ENCODE measurements around the gene EXOC2.

DNA sequence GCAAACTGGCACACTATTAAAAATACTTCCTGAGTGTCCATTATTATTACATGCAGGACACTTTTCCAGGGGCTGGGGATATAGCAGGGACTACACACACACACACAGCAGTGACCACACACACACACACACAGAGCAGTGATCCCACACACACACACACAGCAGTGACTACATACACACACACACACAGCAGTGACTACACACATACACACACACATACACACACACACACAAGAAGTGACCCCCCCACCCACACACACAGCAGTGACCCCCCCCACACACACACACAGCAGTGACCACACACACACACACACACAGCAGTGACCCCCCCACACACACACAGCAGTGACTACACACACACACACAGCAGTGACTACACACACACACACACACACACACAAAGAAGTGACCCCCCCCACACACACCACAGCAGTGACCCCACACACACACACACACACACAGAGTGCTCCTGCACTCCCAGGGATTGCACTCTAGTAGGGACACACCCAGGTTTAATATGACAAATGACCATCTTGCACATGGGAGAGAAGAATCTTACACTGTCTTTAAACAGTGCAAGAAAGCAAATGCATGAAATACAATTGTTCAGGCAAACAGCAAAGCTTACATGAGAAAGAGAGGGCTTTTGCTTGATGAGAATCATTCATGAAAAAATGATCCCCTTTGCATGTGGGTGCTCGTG is 185.9 kb downstream of the EXOC2 start:
- TF ChIP-seq, protein P1, sequence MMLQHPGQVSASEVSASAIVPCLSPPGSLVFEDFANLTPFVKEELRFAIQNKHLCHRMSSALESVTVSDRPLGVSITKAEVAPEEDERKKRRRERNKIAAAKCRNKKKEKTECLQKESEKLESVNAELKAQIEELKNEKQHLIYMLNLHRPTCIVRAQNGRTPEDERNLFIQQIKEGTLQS (IDR thresholded peaks at IDR 0.05): no peak
- TF ChIP-seq POLR2A (IDR thresholded peaks at IDR 0.05; ENCODE audit: borderline replicate concordance, extremely low read depth, insufficient read depth, insufficient read length) (no peak), EZH2 (IDR thresholded peaks at IDR 0.05) (no peak), EGR1 (IDR thresholded peaks at IDR 0.05; ENCODE audit: low read depth) (no peak), ZFX (IDR thresholded peaks at IDR 0.05) (no peak), CEBPB (IDR thresholded peaks at IDR 0.05; ENCODE audit: low read depth) (no peak), POLR2AphosphoS5 (IDR thresholded peaks at IDR 0.05; ENCODE audit: low read depth, low read length) (no peak), SIN3A (IDR thresholded peaks at IDR 0.05; ENCODE audit: low read depth) (no peak), SRF (IDR thresholded peaks at IDR 0.05; ENCODE audit: low read depth) (no peak), RAD21 (IDR thresholded peaks at IDR 0.05; ENCODE audit: low read depth) (no peak)
- TF ChIP-seq, protein P2, sequence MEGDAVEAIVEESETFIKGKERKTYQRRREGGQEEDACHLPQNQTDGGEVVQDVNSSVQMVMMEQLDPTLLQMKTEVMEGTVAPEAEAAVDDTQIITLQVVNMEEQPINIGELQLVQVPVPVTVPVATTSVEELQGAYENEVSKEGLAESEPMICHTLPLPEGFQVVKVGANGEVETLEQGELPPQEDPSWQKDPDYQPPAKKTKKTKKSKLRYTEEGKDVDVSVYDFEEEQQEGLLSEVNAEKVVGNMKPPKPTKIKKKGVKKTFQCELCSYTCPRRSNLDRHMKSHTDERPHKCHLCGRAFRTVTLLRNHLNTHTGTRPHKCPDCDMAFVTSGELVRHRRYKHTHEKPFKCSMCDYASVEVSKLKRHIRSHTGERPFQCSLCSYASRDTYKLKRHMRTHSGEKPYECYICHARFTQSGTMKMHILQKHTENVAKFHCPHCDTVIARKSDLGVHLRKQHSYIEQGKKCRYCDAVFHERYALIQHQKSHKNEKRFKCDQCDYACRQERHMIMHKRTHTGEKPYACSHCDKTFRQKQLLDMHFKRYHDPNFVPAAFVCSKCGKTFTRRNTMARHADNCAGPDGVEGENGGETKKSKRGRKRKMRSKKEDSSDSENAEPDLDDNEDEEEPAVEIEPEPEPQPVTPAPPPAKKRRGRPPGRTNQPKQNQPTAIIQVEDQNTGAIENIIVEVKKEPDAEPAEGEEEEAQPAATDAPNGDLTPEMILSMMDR (IDR thresholded peaks at IDR 0.05 in 2 of 3, conservative IDR thresholded peaks at IDR 0.05 in 1 of 3; ENCODE audit: borderline replicate concordance in 1 of 3, insufficient read depth in 1 of 3, low read depth in 2 of 3, low read length in 2 of 3): no peak
- TF ChIP-seq, protein P3, sequence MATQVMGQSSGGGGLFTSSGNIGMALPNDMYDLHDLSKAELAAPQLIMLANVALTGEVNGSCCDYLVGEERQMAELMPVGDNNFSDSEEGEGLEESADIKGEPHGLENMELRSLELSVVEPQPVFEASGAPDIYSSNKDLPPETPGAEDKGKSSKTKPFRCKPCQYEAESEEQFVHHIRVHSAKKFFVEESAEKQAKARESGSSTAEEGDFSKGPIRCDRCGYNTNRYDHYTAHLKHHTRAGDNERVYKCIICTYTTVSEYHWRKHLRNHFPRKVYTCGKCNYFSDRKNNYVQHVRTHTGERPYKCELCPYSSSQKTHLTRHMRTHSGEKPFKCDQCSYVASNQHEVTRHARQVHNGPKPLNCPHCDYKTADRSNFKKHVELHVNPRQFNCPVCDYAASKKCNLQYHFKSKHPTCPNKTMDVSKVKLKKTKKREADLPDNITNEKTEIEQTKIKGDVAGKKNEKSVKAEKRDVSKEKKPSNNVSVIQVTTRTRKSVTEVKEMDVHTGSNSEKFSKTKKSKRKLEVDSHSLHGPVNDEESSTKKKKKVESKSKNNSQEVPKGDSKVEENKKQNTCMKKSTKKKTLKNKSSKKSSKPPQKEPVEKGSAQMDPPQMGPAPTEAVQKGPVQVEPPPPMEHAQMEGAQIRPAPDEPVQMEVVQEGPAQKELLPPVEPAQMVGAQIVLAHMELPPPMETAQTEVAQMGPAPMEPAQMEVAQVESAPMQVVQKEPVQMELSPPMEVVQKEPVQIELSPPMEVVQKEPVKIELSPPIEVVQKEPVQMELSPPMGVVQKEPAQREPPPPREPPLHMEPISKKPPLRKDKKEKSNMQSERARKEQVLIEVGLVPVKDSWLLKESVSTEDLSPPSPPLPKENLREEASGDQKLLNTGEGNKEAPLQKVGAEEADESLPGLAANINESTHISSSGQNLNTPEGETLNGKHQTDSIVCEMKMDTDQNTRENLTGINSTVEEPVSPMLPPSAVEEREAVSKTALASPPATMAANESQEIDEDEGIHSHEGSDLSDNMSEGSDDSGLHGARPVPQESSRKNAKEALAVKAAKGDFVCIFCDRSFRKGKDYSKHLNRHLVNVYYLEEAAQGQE (IDR thresholded peaks at IDR 0.05; ENCODE audit: low read depth): no peak

All from HCT116 (cell line).